ENCODE measurements around the gene RNASE11.

GRCh38 chr14:20601522-20601921 lies 13.7 kb upstream of the RNASE11 start:
- TF ChIP-seq CTCF (IDR thresholded peaks at IDR 0.05): no peak
- TF ChIP-seq ZFX (IDR thresholded peaks at IDR 0.05; ENCODE audit: borderline replicate concordance): no peak
